ENCODE data around the gene DBF4B. TPM values are rescaled to one million over a fixed set of nuclear protein-coding genes. Genes with fewer than 3 reads are reported as not detected.
"Not testable (repeated sequence)": the region's sequence is repeated elsewhere in the genome, so short reads cannot be mapped to it uniquely, and the experiment has no call there.

Gene DBF4B
- total RNA-seq, 1 donor from 2014 or later = 4.9 TPM

- DNase-seq (ENCODE audit: low spot score) = no peak
These were observed 25.8 kb downstream of the DBF4B start for GRCh38 chr17:44734272-44734671.

GRCh38 chr17:44736551-44737240, 28.2 kb downstream of the DBF4B start:
- no peak for DNase-seq (ENCODE audit: low spot score)

GRCh38 chr17:44738214-44738906, 29.9 kb downstream of the DBF4B start:
- no peak for DNase-seq (ENCODE audit: low spot score)

- no peak for DNase-seq (ENCODE audit: low spot score)
These were observed 32.9 kb downstream of the DBF4B start for GRCh38 chr17:44741316-44741715.

GRCh38 chr17:44745301-44745700, 36.8 kb downstream of the DBF4B start:
- no peak for DNase-seq (ENCODE audit: low spot score)

GRCh38 chr17:44745738-44746137, 37.3 kb downstream of the DBF4B start:
- DNase-seq (ENCODE audit: low spot score) = not testable (repeated sequence)

GRCh38 chr17:44747566-44747965, 39.1 kb downstream of the DBF4B start:
- DNase-seq (ENCODE audit: low spot score) = no peak

- no peak for DNase-seq (ENCODE audit: low spot score)
These were observed 40.9 kb downstream of the DBF4B start for GRCh38 chr17:44749076-44749979.

GRCh38 chr17:44749980-44750318, 41.5 kb downstream of the DBF4B start:
- no peak for DNase-seq (ENCODE audit: low spot score)

GRCh38 chr17:44751331-44751730, 42.9 kb downstream of the DBF4B start:
- no peak for DNase-seq (ENCODE audit: low spot score)

GRCh38 chr17:44751806-44752205, 43.3 kb downstream of the DBF4B start:
- DNase-seq (ENCODE audit: low spot score) = no peak

- no peak for DNase-seq (ENCODE audit: low spot score)
These were observed 44.7 kb downstream of the DBF4B start for GRCh38 chr17:44752953-44753861.

- no peak for DNase-seq (ENCODE audit: low spot score)
These were observed 45.8 kb downstream of the DBF4B start for GRCh38 chr17:44754276-44754675.

- DNase-seq (ENCODE audit: low spot score) = not testable (repeated sequence)
These were observed 46.7 kb downstream of the DBF4B start for GRCh38 chr17:44755180-44755579.

GRCh38 chr17:44757045-44757917, 48.8 kb downstream of the DBF4B start:
- DNase-seq (ENCODE audit: low spot score) = no peak

GRCh38 chr17:44757918-44758413, 49.5 kb downstream of the DBF4B start:
- no peak for DNase-seq (ENCODE audit: low spot score)

GRCh38 chr17:44758414-44759085, 50.1 kb downstream of the DBF4B start, which contains the start of gene ADAM11:
ADAM11 (plus strand) TSS chr17:44758988; CDS start chr17:44759200, 212 bp downstream.
- DNase-seq (ENCODE audit: low spot score) = no peak

- no peak for DNase-seq (ENCODE audit: low spot score)
These were observed 50.8 kb downstream of the DBF4B start for GRCh38 chr17:44759086-44759915.

GRCh38 chr17:44759916-44760243, 51.4 kb downstream of the DBF4B start:
- no peak for DNase-seq (ENCODE audit: low spot score)

Measured in ureter (tissue), 1 donor.